Vagina (tissue), 2 donors: Measurements from ENCODE around the gene MUC6.

Experiments
- CTCF ChIP-seq, 3 experiments: fragments of 450-650 bp in 2 of 3; fragments of 200-600 bp in 1 of 3; sonication (generic) in 1 of 3; IDR thresholded peaks; one replicate each; pipeline ENCODE4 v1.5.1; 2017 to 2019; ENCODE audit warnings: antibody characterized with exemption in 3 of 3, mild to moderate bottlenecking in 2 of 3, moderate library complexity in 2 of 3
- POLR2AphosphoS5 ChIP-seq, 2 donors: sonication (generic); formaldehyde crosslinking; IDR thresholded peaks; one replicate each; pipeline ENCODE4 v1.9.0; 2017; ENCODE audit warnings: antibody characterized with exemption in 2 of 2, mild to moderate bottlenecking in 2 of 2, low read depth in 1 of 2; ENCODE audit not compliant: insufficient read depth in 1 of 2

- no peak for TF ChIP-seq CTCF (IDR thresholded peaks at IDR 0.05)
- no peak for TF ChIP-seq POLR2AphosphoS5 (IDR thresholded peaks at IDR 0.05; ENCODE audit: insufficient read depth in 1 of 2, low read depth in 1 of 2)
Measured at GRCh38 chr11:1042626-1043562, 6.4 kb upstream of the MUC6 start.
